GF-D8 (cell line): ENCODE measurements around the gene MED28.
"Not testable (repeated sequence)": the region's sequence is repeated elsewhere in the genome, so short reads cannot be mapped to it uniquely, and the experiment has no call there.

Experiments used
- DNase-seq: peaks from one replicate; lab custom pipeline; 2025; lab: John Stamatoyannopoulos, UW

MED28 gene

GRCh38 chr4:17618926-17619325, 4.5 kb downstream of the MED28 start:
- no peak for DNase-seq

GRCh38 chr4:17619416-17620105, 5.1 kb downstream of the MED28 start:
- DNase-seq = no peak

GRCh38 chr4:17623451-17624001, 9.1 kb downstream of the MED28 start:
- DNase-seq = no peak

GRCh38 chr4:17624821-17625220, 10.4 kb downstream of the MED28 start:
- DNase-seq = no peak

- DNase-seq = no peak
These were observed 15.8 kb downstream of the MED28 start for GRCh38 chr4:17630228-17630627.

- no peak for DNase-seq
These were observed 19.2 kb downstream of the MED28 start for GRCh38 chr4:17633600-17633999.

- no peak for DNase-seq
These were observed 20.6 kb downstream of the MED28 start for GRCh38 chr4:17635056-17635455.

GRCh38 chr4:17636341-17636695, 21.9 kb downstream of the MED28 start:
- DNase-seq = no peak

GRCh38 chr4:17636696-17637622, 22.5 kb downstream of the MED28 start:
- peak; percentile 25 for DNase-seq

GRCh38 chr4:17639136-17639535, 24.7 kb downstream of the MED28 start:
- DNase-seq = no peak

- DNase-seq = no peak
These were observed 27.9 kb downstream of the MED28 start for GRCh38 chr4:17642398-17642783.

- no peak for DNase-seq
These were observed 32.3 kb downstream of the MED28 start for GRCh38 chr4:17646693-17647092.

GRCh38 chr4:17647176-17647806, 32.9 kb downstream of the MED28 start:
- no peak for DNase-seq

- no peak for DNase-seq
These were observed 33.5 kb downstream of the MED28 start for GRCh38 chr4:17647927-17648326.

- no peak for DNase-seq
These were observed 36.0 kb downstream of the MED28 start for GRCh38 chr4:17650406-17650805.

- no peak for DNase-seq
These were observed 40.3 kb downstream of the MED28 start for GRCh38 chr4:17654701-17655100.

- no peak for DNase-seq
These were observed 42.6 kb downstream of the MED28 start for GRCh38 chr4:17657090-17657489.

- no peak for DNase-seq
These were observed 43.4 kb downstream of the MED28 start for GRCh38 chr4:17657849-17658248.

- not testable (repeated sequence) for DNase-seq
These were observed 44.8 kb downstream of the MED28 start for GRCh38 chr4:17659196-17659595.

GRCh38 chr4:17662694-17663093, 48.3 kb downstream of the MED28 start:
- no peak for DNase-seq

- peak; percentile 94 for DNase-seq
These were observed 50.3 kb downstream of the MED28 start for GRCh38 chr4:17664755-17665154.

- no peak for DNase-seq
These were observed 50.9 kb downstream of the MED28 start for GRCh38 chr4:17665346-17665745.

- no peak for DNase-seq
These were observed 51.4 kb downstream of the MED28 start for GRCh38 chr4:17665852-17666251.
